ENCODE results near the gene GTF2F2.

GRCh38 chr13:45205124-45205523, 84.8 kb downstream of the GTF2F2 start:
- TF ChIP-seq CTCF (IDR thresholded peaks at IDR 0.05; ENCODE audit: low read length), result no peak
- TF ChIP-seq EZH2 (IDR thresholded peaks at IDR 0.05; ENCODE audit: borderline replicate concordance, low read length), result no peak

All from OCI-LY1 (cell line).